ENCODE measurements around the gene DYNLL1. TPM values are rescaled to one million over a fixed set of nuclear protein-coding genes. Genes with fewer than 3 reads are reported as not detected.
A peak's percentile ranks its signal among the peaks of the same experiment; 100 is the strongest.
"Not testable (repeated sequence)": the region's sequence is repeated elsewhere in the genome, so short reads cannot be mapped to it uniquely, and the experiment has no call there.

The DYNLL1 gene
- polyA plus RNA-seq, 1 donor (not counting 4 experiments of a cell fraction or from before 2014, with no cell fraction given), result 716 TPM

DNA sequence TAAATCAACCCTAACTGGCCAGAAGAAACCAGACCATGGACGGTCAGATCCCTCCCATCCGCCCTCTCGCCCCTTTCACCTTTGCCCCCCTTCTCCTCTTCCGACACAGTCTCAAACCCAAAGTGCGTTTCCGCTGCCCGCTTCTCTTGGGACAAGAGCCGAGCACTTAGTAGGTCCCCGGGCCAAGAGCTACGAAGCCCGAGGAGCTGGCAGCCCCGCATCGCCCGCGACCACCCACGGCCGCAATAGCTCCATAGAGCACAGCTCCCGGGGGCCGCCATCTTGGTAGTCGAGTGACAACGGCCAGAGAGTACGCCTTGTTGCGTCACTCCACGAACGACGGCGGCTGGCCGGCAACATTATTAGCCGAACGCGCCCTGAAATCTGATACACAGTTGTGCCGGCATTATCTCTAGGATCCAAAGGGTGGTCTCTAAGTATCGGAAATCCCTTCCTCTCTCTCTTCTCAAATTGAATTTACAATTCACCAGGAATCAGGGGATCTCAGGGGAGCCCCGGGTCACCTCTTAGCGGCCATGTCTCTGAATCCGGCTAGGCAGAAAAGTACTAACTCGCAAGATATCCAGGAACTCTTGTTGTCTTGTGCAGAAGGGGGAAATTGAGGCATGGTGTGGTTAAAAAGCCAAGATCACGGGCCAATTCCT, 33.1 kb downstream of the DYNLL1 start, which contains the start of gene COQ5:
Gene COQ5 (minus strand): TSS at position 298 of the 665 bp plus-strand sequence. CDS start 17 bp downstream, at position 281.
- no peaks in the 10 kb centered on the region for H3K27me3 ChIP-seq (ENCODE audit: control insufficient read depth, extremely low read depth, insufficient read depth, low read length)
- H2AFZ ChIP-seq (ENCODE audit: control insufficient read depth, low read length), result peak within 1 kb of the TSS; percentile 95
- no peaks in the 10 kb centered on the region for H3K9me3 ChIP-seq (ENCODE audit: control insufficient read depth, low read depth, low read length)
- H3K9me1 ChIP-seq (ENCODE audit: control insufficient read depth, extremely low read depth, insufficient read depth, low read length), result no peaks in the 10 kb centered on the region
- peak within 1 kb of the TSS; percentile 99 for H3K4me2 ChIP-seq (ENCODE audit: control insufficient read depth, extremely low read depth, insufficient read depth, low read depth, low read length)
- peak within 1 kb of the TSS; percentile 61 to 98 (median 89) for H3K4me3 ChIP-seq (ENCODE audit: control insufficient read depth in 2 of 3, extremely low read depth in 1 of 3, insufficient read depth in 2 of 3, low read depth in 1 of 3, low read length in 3 of 3)
- H3K4me1 ChIP-seq (ENCODE audit: control insufficient read depth, extremely low read depth, insufficient read depth, low read length), result peaks cover 18% of the 10 kb centered on the region
- no peak for TF ChIP-seq EZH2 (IDR thresholded peaks at IDR 0.05; ENCODE audit: low read length)
- TF ChIP-seq, protein P1, sequence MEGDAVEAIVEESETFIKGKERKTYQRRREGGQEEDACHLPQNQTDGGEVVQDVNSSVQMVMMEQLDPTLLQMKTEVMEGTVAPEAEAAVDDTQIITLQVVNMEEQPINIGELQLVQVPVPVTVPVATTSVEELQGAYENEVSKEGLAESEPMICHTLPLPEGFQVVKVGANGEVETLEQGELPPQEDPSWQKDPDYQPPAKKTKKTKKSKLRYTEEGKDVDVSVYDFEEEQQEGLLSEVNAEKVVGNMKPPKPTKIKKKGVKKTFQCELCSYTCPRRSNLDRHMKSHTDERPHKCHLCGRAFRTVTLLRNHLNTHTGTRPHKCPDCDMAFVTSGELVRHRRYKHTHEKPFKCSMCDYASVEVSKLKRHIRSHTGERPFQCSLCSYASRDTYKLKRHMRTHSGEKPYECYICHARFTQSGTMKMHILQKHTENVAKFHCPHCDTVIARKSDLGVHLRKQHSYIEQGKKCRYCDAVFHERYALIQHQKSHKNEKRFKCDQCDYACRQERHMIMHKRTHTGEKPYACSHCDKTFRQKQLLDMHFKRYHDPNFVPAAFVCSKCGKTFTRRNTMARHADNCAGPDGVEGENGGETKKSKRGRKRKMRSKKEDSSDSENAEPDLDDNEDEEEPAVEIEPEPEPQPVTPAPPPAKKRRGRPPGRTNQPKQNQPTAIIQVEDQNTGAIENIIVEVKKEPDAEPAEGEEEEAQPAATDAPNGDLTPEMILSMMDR (optimal IDR thresholded peaks at IDR 0.05 in 1 of 3, IDR thresholded peaks at IDR 0.05 in 1 of 3, conservative IDR thresholded peaks at IDR 0.05 in 1 of 3; ENCODE audit: extremely low read depth in 1 of 3, insufficient read depth in 2 of 3, low read length in 3 of 3), result no peak
- no peaks in the 10 kb centered on the region for H4K20me1 ChIP-seq (ENCODE audit: control insufficient read depth, extremely low read depth, insufficient read depth, low read length)
- peak within 1 kb of the TSS; percentile 99 for H3K9ac ChIP-seq (ENCODE audit: control insufficient read depth, extremely low read depth, insufficient read depth, low read length)
- dilution Hi-C loops (cut with MboI; ENCODE audit: extremely low pct_ligation_motif_present, low sequenced_read_pairs), result no loop called here
- DNase-seq (ENCODE audit: low read depth, low spot score) (no peak), FAIRE-seq (peak; percentile 20)
- H3K79me2 ChIP-seq (ENCODE audit: control insufficient read depth, insufficient read depth, low read length), result peaks cover 5% of the 10 kb centered on the region
- H3K36me3 ChIP-seq (ENCODE audit: control insufficient read depth in 2 of 2, extremely low read depth in 1 of 2, insufficient read depth in 2 of 2, low read length in 2 of 2), result no peaks in the 10 kb centered on the region
- H3K27ac ChIP-seq (ENCODE audit: control insufficient read depth, insufficient read depth, low read length), result peak within 1 kb of the TSS; percentile 97

DNA sequence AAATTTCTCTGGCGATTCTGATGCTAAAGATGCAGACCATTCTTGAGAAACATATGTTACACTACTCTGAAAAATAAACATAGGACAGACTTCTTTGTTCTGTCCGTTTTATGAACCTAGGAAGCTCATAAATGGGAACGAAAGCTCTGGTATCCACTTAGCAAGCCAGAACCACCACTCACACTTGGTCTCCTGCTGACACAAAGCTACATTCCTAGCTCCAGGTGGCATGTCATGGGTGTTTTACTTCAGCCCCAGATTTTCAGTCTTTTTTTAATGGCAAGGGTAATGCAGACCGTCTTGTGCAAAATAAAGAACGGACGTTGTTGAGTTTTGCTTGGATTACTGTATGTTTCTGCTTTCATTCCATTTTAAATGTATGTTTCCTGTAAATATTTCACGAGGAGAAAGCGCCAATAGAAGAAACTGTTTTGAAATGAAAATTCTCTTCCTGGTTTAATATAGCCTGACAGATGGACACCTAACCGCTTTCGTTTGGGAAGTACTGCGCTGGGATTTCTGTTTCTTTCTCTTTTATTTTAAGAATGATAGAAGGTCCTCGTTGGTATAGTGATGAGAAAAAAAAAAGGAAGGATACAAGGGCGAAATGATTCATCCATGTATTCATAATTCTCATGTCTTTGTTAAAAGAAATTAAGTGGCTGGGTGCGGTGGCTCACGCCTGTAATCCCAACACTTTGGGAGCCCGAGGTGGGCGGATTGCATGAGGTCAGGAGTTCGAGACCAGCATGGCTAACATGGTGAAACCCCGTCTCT, 33.9 kb downstream of the DYNLL1 start:
- DNase-seq (ENCODE audit: low read depth, low spot score) (no peak), FAIRE-seq (no peak)
- H3K4me1 ChIP-seq (ENCODE audit: control insufficient read depth, extremely low read depth, insufficient read depth, low read length), result peaks cover 18% of the 10 kb centered on the region
- H3K27me3 ChIP-seq (ENCODE audit: control insufficient read depth, extremely low read depth, insufficient read depth, low read length), result no peaks in the 10 kb centered on the region
- peak overlapping the region; percentile 97 for H3K27ac ChIP-seq (ENCODE audit: control insufficient read depth, insufficient read depth, low read length)
- H2AFZ ChIP-seq (ENCODE audit: control insufficient read depth, low read length), result peak overlapping the region; percentile 95
- dilution Hi-C loops (cut with MboI; ENCODE audit: extremely low pct_ligation_motif_present, low sequenced_read_pairs), result no loop called here
- TF ChIP-seq, protein P1 (optimal IDR thresholded peaks at IDR 0.05 in 1 of 3, IDR thresholded peaks at IDR 0.05 in 1 of 3, conservative IDR thresholded peaks at IDR 0.05 in 1 of 3; ENCODE audit: extremely low read depth in 1 of 3, insufficient read depth in 2 of 3, low read length in 3 of 3), result peak in 2 of 3 experiments; percentile 34 to 42
- TF ChIP-seq EZH2 (IDR thresholded peaks at IDR 0.05; ENCODE audit: low read length), result no peak
- H3K4me2 ChIP-seq (ENCODE audit: control insufficient read depth, extremely low read depth, insufficient read depth, low read depth, low read length), result peak overlapping the region; percentile 99
- peak overlapping the region; percentile 61 to 98 (median 89) for H3K4me3 ChIP-seq (ENCODE audit: control insufficient read depth in 2 of 3, extremely low read depth in 1 of 3, insufficient read depth in 2 of 3, low read depth in 1 of 3, low read length in 3 of 3)
- no peaks in the 10 kb centered on the region for H3K9me3 ChIP-seq (ENCODE audit: control insufficient read depth, low read depth, low read length)
- no peaks in the 10 kb centered on the region for H3K36me3 ChIP-seq (ENCODE audit: control insufficient read depth in 2 of 2, extremely low read depth in 1 of 2, insufficient read depth in 2 of 2, low read length in 2 of 2)
- no peaks in the 10 kb centered on the region for H4K20me1 ChIP-seq (ENCODE audit: control insufficient read depth, extremely low read depth, insufficient read depth, low read length)
- no peaks in the 10 kb centered on the region for H3K9me1 ChIP-seq (ENCODE audit: control insufficient read depth, extremely low read depth, insufficient read depth, low read length)
- H3K9ac ChIP-seq (ENCODE audit: control insufficient read depth, extremely low read depth, insufficient read depth, low read length), result peak overlapping the region; percentile 99
- peaks cover 12% of the 10 kb centered on the region for H3K79me2 ChIP-seq (ENCODE audit: control insufficient read depth, insufficient read depth, low read length)

DNA sequence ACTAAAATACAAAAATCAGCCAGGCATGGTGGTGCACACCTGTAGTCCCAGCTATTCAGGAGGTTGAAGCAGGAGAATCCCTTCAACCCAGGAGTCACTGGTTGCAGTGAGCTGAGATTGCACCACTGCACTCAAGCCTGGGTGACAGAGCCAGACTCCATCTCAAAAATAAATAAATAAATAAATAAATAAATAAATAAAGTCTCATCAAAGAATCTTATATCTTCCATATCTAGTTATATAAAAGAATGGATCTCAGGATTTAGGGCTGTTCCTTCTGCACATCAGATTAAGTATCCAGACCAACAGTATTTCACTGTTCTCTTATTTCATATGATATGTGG, 34.5 kb downstream of the DYNLL1 start:
- Histone ChIP-seq H3K4me2 (ENCODE audit: control insufficient read depth, extremely low read depth, insufficient read depth, low read depth, low read length) (peak overlapping the region; percentile 99), H2AFZ (ENCODE audit: control insufficient read depth, low read length) (peak overlapping the region; percentile 95), H3K9ac (ENCODE audit: control insufficient read depth, extremely low read depth, insufficient read depth, low read length) (peak overlapping the region; percentile 99), H3K4me3 (ENCODE audit: control insufficient read depth in 2 of 3, extremely low read depth in 1 of 3, insufficient read depth in 2 of 3, low read depth in 1 of 3, low read length in 3 of 3) (peak overlapping the region; percentile 61 to 98 (median 89)), H3K27ac (ENCODE audit: control insufficient read depth, insufficient read depth, low read length) (peak overlapping the region; percentile 97), H3K4me1 (ENCODE audit: control insufficient read depth, extremely low read depth, insufficient read depth, low read length) (peaks cover 18% of the 10 kb centered on the region), H3K79me2 (ENCODE audit: control insufficient read depth, insufficient read depth, low read length) (peaks cover 17% of the 10 kb centered on the region)
- H3K9me1 ChIP-seq (ENCODE audit: control insufficient read depth, extremely low read depth, insufficient read depth, low read length); dilution Hi-C loops (cut with MboI; ENCODE audit: extremely low pct_ligation_motif_present, low sequenced_read_pairs); DNase-seq (ENCODE audit: low read depth, low spot score); H3K9me3 ChIP-seq (ENCODE audit: control insufficient read depth, low read depth, low read length); H4K20me1 ChIP-seq (ENCODE audit: control insufficient read depth, extremely low read depth, insufficient read depth, low read length); H3K27me3 ChIP-seq (ENCODE audit: control insufficient read depth, extremely low read depth, insufficient read depth, low read length); FAIRE-seq; H3K36me3 ChIP-seq (ENCODE audit: control insufficient read depth in 2 of 2, extremely low read depth in 1 of 2, insufficient read depth in 2 of 2, low read length in 2 of 2): not testable (repeated sequence)

Data from keratinocyte (primary cell).